Astrocyte (in vitro differentiated cells and primary cell): Measurements from ENCODE around the gene PTPRT. TPM values are rescaled to one million over a fixed set of nuclear protein-coding genes. Genes with fewer than 3 reads are reported as not detected.

ENCODE experiments used
- DNase-seq: peaks from one replicate; pipeline ENCODE4 v3.0.0-alpha.2; 2010; ENCODE audit warnings: low read depth
- FAIRE-seq: peaks from 2 replicates; lab custom pipeline; 2011; peaks lifted over from hg19 to GRCh38; lab: Jason Lieb, UNC
- H2AFZ ChIP-seq: 2 replicates; pipeline ENCODE4 v1.6.0; 2012; ENCODE audit warnings: low read depth, low read length, inconsistent platforms
- H3K27ac ChIP-seq: 2 replicates; pipeline ENCODE4 v1.5.1; 2011; ENCODE audit warnings: low read depth, low read length, inconsistent platforms
- H3K27me3 ChIP-seq: 2 replicates; pipeline ENCODE4 v1.6.0; 2011; ENCODE audit warnings: low read length, inconsistent platforms; ENCODE audit not compliant: insufficient read depth
- H3K36me3 ChIP-seq: 2 replicates; pipeline ENCODE4 v1.5.1; 2011; ENCODE audit warnings: low read length, inconsistent platforms; ENCODE audit not compliant: insufficient read depth
- H3K4me1 ChIP-seq: 2 replicates; pipeline ENCODE4 v1.5.1; 2011; ENCODE audit warnings: low read length, inconsistent platforms; ENCODE audit not compliant: insufficient read depth
- H3K4me2 ChIP-seq: 2 replicates; pipeline ENCODE4 v1.6.0; 2012; ENCODE audit warnings: low read length, inconsistent platforms
- H3K4me3 ChIP-seq: 2 replicates; pipeline ENCODE4 v1.5.1; 2011; ENCODE audit warnings: low read depth, mild to moderate bottlenecking, low read length, inconsistent platforms; ENCODE audit not compliant: insufficient read depth
- H3K79me2 ChIP-seq: 2 replicates; pipeline ENCODE4 v1.6.0; 2012; ENCODE audit warnings: mild to moderate bottlenecking, low read length, inconsistent platforms; ENCODE audit not compliant: insufficient read depth
- H3K9ac ChIP-seq: 2 replicates; pipeline ENCODE4 v1.6.0; 2012; ENCODE audit warnings: mild to moderate bottlenecking, low read length, inconsistent platforms
- H3K9me3 ChIP-seq: 2 replicates; pipeline ENCODE4 v1.5.1; 2012; ENCODE audit warnings: low read depth, mild to moderate bottlenecking, low read length, inconsistent platforms; ENCODE audit not compliant: insufficient read depth
- H4K20me1 ChIP-seq: 2 replicates; pipeline ENCODE4 v1.6.0; 2012; ENCODE audit warnings: low read length, inconsistent platforms; ENCODE audit not compliant: insufficient read depth
- H3K27ac Mint-ChIP-seq: one replicate; pipeline ENCODE4 v1.8.0; 2021; ENCODE audit warnings: mild to moderate bottlenecking, mixed read lengths; ENCODE audit not compliant: unreplicated experiment
- H3K27me3 Mint-ChIP-seq: one replicate; pipeline ENCODE4 v1.8.0; 2021; ENCODE audit warnings: low read depth, mixed read lengths; ENCODE audit not compliant: unreplicated experiment
- H3K36me3 Mint-ChIP-seq: one replicate; pipeline ENCODE4 v1.8.0; 2021; ENCODE audit warnings: low read depth, mixed read lengths; ENCODE audit not compliant: unreplicated experiment
- H3K4me1 Mint-ChIP-seq: one replicate; pipeline ENCODE4 v1.8.0; 2021; ENCODE audit warnings: low read depth, mixed read lengths; ENCODE audit not compliant: unreplicated experiment
- H3K4me3 Mint-ChIP-seq: one replicate; pipeline ENCODE4 v1.8.0; 2021; ENCODE audit warnings: mild to moderate bottlenecking, moderate library complexity, mixed read lengths; ENCODE audit not compliant: unreplicated experiment
- H3K9me3 Mint-ChIP-seq: one replicate; pipeline ENCODE4 v1.8.0; 2021; ENCODE audit warnings: mild to moderate bottlenecking, mixed read lengths; ENCODE audit not compliant: unreplicated experiment
- CTCF ChIP-seq: IDR thresholded peaks from 2 replicates; pipeline ENCODE4 v1.5.1; 2011; ENCODE audit warnings: low read depth, mild to moderate bottlenecking, inconsistent platforms, low read length, moderate library complexity; ENCODE audit not compliant: insufficient read depth
- EZH2 ChIP-seq: IDR thresholded peaks from 2 replicates; pipeline ENCODE4 v1.6.1; 2012; ENCODE audit warnings: mild to moderate bottlenecking, low read length, inconsistent platforms; ENCODE audit not compliant: insufficient read depth
- total RNA-seq: library from RNA; stranded (reverse); gene quantifications from 2 replicates; pipeline ENCODE4 v1.2.1, GENCODE V29; 2021

Gene PTPRT
- total RNA-seq, 1 donor from 2014 or later = 0.25 TPM

DNA sequence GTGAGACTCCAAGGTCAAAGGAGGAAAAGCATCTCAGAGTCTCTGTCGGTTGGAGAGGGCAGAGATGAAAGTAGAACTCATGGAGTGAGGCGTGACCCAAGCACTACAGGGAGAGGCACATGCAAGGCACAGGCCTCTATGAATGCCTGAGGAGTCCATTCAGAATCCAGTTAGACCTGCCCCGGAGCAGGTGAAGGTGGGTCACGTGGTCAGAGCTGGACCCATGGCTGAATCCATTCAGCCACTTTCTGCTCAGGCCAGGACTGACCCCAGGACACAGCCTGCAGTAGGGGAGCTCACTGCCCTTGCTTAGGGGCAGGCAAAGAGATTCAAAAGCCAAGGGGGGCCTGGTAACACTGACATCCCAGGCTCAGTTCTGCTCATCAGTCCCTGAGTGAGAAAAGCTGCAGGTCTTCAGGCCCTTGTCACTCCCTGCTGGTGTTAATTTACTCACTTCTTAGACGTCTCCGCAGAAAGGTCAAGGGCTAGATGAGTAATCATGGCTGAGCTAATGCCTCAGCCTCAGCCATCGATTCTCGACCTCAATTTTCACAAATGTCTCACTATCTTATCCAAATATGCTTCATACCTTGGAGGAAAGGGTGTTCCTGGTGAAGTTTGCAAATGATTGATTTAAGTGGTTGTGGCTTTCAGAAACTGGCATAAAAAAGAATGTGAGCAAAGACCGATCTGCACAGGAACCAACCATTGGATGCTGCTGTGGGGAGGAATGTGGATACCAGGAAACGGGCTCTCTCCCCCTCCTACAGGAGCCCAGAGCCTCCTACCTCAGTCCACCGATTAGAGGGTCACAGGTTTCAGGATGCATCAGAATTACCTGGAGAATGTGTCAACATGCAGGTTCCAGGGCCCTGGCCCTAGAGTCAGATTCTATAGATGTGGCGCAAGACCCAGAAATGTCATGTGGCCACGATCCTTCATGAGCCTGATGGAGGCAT lies 584.4 kb downstream of the PTPRT start:
- no peaks in the 10 kb centered on the region for H3K36me3 Mint-ChIP-seq
- no peak overlapping the region for H3K27ac Mint-ChIP-seq
- no peaks in the 10 kb centered on the region for H3K79me2 ChIP-seq
- no peak for TF ChIP-seq EZH2
- TF ChIP-seq CTCF = no peak
- no peak overlapping the region for H3K9ac ChIP-seq
- DNase-seq (no peak), FAIRE-seq (no peak)
- no peaks in the 10 kb centered on the region for H3K27me3 Mint-ChIP-seq
- no peak overlapping the region for H3K4me3 ChIP-seq
- no peak overlapping the region for H3K4me2 ChIP-seq
- H4K20me1 ChIP-seq = no peaks in the 10 kb centered on the region
- no peak overlapping the region for H2AFZ ChIP-seq
- no peak overlapping the region for H3K27ac ChIP-seq
- no peaks in the 10 kb centered on the region for H3K36me3 ChIP-seq
- H3K4me1 ChIP-seq = no peaks in the 10 kb centered on the region
- no peaks in the 10 kb centered on the region for H3K27me3 ChIP-seq
- H3K4me3 Mint-ChIP-seq = no peak overlapping the region
- no peaks in the 10 kb centered on the region for H3K9me3 ChIP-seq
- peaks cover 7% of the 10 kb centered on the region for H3K9me3 Mint-ChIP-seq
- H3K4me1 Mint-ChIP-seq = no peaks in the 10 kb centered on the region

GRCh38 chr20:42603655-42604054 lies 586.1 kb downstream of the PTPRT start:
- Mint-ChIP-seq H3K27me3 (no peaks in the 10 kb centered on the region), H3K9me3 (peaks cover 7% of the 10 kb centered on the region), H3K4me3 (no peak overlapping the region), H3K4me1 (no peaks in the 10 kb centered on the region), H3K27ac (no peak overlapping the region), H3K36me3 (no peaks in the 10 kb centered on the region)
- H4K20me1 ChIP-seq = no peaks in the 10 kb centered on the region
- H3K27me3 ChIP-seq = no peaks in the 10 kb centered on the region
- H3K79me2 ChIP-seq = no peaks in the 10 kb centered on the region
- no peaks in the 10 kb centered on the region for H3K36me3 ChIP-seq
- FAIRE-seq (no peak), DNase-seq (no peak)
- TF ChIP-seq CTCF (no peak), EZH2 (no peak)
- H3K4me1 ChIP-seq = no peaks in the 10 kb centered on the region
- no peak overlapping the region for H3K4me2 ChIP-seq
- H2AFZ ChIP-seq = no peak overlapping the region
- no peaks in the 10 kb centered on the region for H3K9me3 ChIP-seq
- H3K4me3 ChIP-seq = no peak overlapping the region
- no peak overlapping the region for H3K9ac ChIP-seq
- no peak overlapping the region for H3K27ac ChIP-seq

- Histone ChIP-seq H3K4me1 (no peaks in the 10 kb centered on the region), H3K36me3 (no peaks in the 10 kb centered on the region), H3K9ac (no peak overlapping the region), H3K4me2 (no peak overlapping the region), H4K20me1 (no peaks in the 10 kb centered on the region), H2AFZ (no peak overlapping the region), H3K27me3 (no peaks in the 10 kb centered on the region), H3K4me3 (no peak overlapping the region), H3K27ac (no peak overlapping the region), H3K79me2 (no peaks in the 10 kb centered on the region), H3K9me3 (no peaks in the 10 kb centered on the region)
- H3K36me3 Mint-ChIP-seq = no peaks in the 10 kb centered on the region
- no peak overlapping the region for H3K27ac Mint-ChIP-seq
- H3K4me1 Mint-ChIP-seq = no peaks in the 10 kb centered on the region
- H3K9me3 Mint-ChIP-seq = no peaks in the 10 kb centered on the region
- FAIRE-seq = no peak
- no peak for TF ChIP-seq CTCF
- no peak for TF ChIP-seq EZH2
- no peak overlapping the region for H3K4me3 Mint-ChIP-seq
- no peak for DNase-seq
- no peaks in the 10 kb centered on the region for H3K27me3 Mint-ChIP-seq
Observed at GRCh38 chr20:42598581-42598980, 591.1 kb downstream of the PTPRT start.
